ENCODE results near the gene SEBOX.
"Not testable (repeated sequence)": the region's sequence is repeated elsewhere in the genome, so short reads cannot be mapped to it uniquely, and the experiment has no call there.

SEBOX gene

GRCh38 chr17:28340374-28340773 is 24.6 kb downstream of the SEBOX start:
- DNase-seq (ENCODE audit: low spot score), result no peak

GRCh38 chr17:28339431-28339830 is 25.6 kb downstream of the SEBOX start:
- no peak for DNase-seq (ENCODE audit: low spot score)

GRCh38 chr17:28338769-28339212 is 26.2 kb downstream of the SEBOX start:
- not testable (repeated sequence) for DNase-seq (ENCODE audit: low spot score)

GRCh38 chr17:28338056-28338768 is 26.8 kb downstream of the SEBOX start:
- DNase-seq (ENCODE audit: low spot score), result peak; percentile 71

- DNase-seq (ENCODE audit: low spot score), result peak; percentile 95
These were observed 28.8 kb downstream of the SEBOX start for GRCh38 chr17:28335959-28336871.

- DNase-seq (ENCODE audit: low spot score), result peak; percentile 100
These were observed 29.6 kb downstream of the SEBOX start, which contains the start of the genes IFT20 and TNFAIP1 for GRCh38 chr17:28335201-28335958. Gene IFT20 (minus strand): TSS chr17:28335472. CDS start chr17:28331985, 3,487 bp downstream. Gene TNFAIP1 (plus strand): TSS chr17:28335761. CDS start chr17:28339522, 3,761 bp downstream.

- no peak for DNase-seq (ENCODE audit: low spot score)
These were observed 30.3 kb downstream of the SEBOX start for GRCh38 chr17:28334666-28335200.

- no peak for DNase-seq (ENCODE audit: low spot score)
These were observed 30.8 kb downstream of the SEBOX start for GRCh38 chr17:28334171-28334570.

GRCh38 chr17:28333083-28333746 is 31.8 kb downstream of the SEBOX start:
- no peak for DNase-seq (ENCODE audit: low spot score)

- no peak for DNase-seq (ENCODE audit: low spot score)
These were observed 33.0 kb downstream of the SEBOX start for GRCh38 chr17:28331891-28332420.

- no peak for DNase-seq (ENCODE audit: low spot score)
These were observed 34.3 kb downstream of the SEBOX start for GRCh38 chr17:28330671-28331070.

GRCh38 chr17:28328325-28328724 is 36.7 kb downstream of the SEBOX start:
- no peak for DNase-seq (ENCODE audit: low spot score)

- DNase-seq (ENCODE audit: low spot score), result no peak
These were observed 37.3 kb downstream of the SEBOX start for GRCh38 chr17:28327709-28328108.

GRCh38 chr17:28327031-28327607 is 37.9 kb downstream of the SEBOX start:
- DNase-seq (ENCODE audit: low spot score), result no peak

- no peak for DNase-seq (ENCODE audit: low spot score)
These were observed 38.9 kb downstream of the SEBOX start for GRCh38 chr17:28326114-28326513.

GRCh38 chr17:28325211-28325610 is 39.8 kb downstream of the SEBOX start:
- DNase-seq (ENCODE audit: low spot score), result no peak

GRCh38 chr17:28324781-28325180 is 40.2 kb downstream of the SEBOX start:
- no peak for DNase-seq (ENCODE audit: low spot score)

GRCh38 chr17:28324267-28324745 is 40.7 kb downstream of the SEBOX start:
- DNase-seq (ENCODE audit: low spot score), result no peak

- DNase-seq (ENCODE audit: low spot score), result no peak
These were observed 44.6 kb downstream of the SEBOX start for GRCh38 chr17:28320215-28321061.

GRCh38 chr17:28319598-28319935 is 45.4 kb downstream of the SEBOX start:
- DNase-seq (ENCODE audit: low spot score), result peak; percentile 23
